GM19099 (cell line): ENCODE results near the gene SPOCK3.

Experiments used
- POLR2A ChIP-seq: IDR thresholded peaks from 3 replicates; pipeline ENCODE4 v1.6.1; 2011; ENCODE audit warnings: low read depth; ENCODE audit not compliant: insufficient read length; ENCODE audit errors: extremely low read depth

SPOCK3 gene

DNA sequence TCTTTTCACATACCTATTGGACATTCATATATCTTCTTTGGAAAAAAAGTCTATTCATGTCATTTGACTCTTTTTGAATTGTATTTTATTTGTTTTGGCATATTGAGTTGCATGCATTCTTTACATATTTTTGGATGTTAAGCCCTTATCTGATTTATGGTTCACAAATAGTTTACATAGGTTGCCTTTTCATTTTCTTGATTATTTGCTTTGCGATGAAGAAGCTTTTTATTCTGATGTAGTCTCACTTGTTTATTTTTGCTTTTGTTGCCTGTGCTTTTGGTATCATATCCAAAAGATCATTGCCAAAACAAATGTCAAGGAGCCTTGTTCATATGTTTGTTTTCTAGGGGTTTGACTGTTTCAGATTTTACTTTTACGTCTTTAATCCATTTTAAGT, 43.9 kb downstream of the SPOCK3 start:
- TF ChIP-seq POLR2A = no peak

DNA sequence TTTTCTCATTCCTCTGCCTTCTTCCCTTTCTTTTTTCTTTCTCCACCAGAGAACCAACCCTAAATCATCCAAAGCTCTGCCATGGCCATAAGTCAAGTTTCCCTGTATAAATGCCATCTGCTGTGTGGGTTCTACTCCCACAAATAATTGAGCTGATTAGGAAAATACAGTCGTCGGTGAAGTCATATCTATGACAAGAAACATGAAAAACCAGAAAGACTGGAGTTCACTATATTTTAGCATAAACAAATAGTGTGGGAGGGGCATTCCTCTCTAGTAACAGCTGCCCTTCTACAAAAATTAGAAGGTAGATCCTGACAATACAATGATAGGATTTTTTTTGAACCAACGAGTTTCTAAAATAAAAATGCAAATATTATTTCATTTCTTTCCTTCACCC, 48.8 kb downstream of the SPOCK3 start:
- TF ChIP-seq POLR2A = no peak

DNA sequence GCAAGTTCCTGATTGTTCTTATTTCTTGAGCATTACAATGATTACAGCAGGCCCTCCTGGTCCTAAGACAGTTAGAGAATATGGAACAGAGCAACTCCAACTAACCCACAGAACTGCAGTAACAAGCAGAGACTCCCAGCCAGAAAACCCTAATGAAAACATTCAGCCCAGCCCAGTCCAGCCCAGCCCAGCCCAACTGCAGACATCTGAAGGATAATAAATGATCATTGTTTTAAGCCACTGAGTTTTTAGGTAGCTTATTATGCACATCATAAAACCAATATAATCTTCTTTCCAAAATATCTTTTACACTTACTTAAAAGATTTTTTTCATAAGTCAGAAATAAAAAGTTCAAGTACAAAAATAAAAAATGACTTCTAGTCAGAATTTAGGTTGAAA, 51.3 kb downstream of the SPOCK3 start:
- no peak for TF ChIP-seq POLR2A

DNA sequence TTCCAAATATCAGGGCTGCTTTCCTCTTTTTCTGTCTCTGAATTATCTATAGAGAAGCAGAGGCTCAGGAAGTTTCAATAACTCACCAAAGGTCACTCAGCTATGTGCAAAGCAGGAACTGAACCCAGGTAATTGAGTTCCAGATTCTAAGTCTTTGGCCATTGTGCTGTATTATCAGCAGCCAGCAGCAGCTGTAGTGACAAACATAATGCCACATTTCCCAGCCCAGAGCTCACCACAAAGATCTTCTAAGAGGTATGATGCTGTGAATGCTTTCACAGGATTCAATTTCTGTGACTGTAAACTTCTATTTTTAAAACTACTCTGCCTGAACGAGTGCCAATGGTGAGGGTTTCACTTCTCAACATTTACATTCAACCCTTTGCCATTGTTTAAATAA, 56.4 kb downstream of the SPOCK3 start:
- TF ChIP-seq POLR2A = no peak

DNA sequence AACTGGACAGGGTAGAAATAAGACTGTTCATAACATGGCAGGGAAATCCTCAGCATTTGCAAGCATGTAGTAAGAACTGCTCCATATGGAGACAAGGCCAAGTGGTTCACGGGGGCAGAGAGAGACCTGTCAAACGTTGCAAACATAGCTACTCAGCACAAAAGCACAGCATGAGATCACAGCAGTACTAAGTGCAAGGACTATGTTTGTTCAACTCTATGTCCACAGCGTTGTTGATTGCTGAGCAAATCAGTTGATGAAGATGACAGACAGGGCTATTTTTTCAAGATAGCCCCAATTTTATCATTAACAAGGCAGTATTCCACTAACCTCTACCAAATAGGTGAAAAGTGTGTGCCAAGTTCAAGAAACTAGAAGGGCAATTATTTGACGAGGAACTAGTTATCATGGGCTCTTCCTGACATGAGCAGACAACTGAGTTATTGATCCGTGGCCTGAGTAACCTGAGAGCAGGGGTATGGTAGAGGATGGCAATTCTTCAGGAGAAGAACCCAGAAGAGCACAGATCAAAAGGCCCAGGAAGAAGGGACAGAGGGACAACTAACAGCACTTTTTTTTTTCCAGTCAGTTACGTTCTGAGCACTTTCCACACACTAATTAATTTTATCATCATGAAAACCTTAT, 57.4 kb downstream of the SPOCK3 start:
- TF ChIP-seq POLR2A = no peak

DNA sequence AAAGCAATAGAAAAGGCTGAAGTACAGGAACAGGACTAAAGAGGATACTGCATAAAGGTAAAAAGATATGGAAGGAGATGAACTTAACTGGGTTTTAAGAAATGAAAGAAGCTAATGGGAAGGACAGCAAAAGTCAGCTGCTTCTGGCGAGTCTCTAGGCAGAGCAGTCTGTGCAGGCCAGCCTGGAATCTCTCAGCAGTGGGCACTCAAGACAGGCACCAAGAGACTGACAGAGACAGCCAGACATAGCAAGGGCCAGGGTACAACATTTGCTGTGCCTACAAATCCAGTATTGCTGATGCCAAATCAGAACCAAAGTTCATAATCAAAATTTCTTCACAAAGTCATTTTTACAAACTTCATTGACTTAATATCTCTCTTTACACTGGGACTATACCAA, 62.4 kb downstream of the SPOCK3 start:
- TF ChIP-seq POLR2A = no peak

DNA sequence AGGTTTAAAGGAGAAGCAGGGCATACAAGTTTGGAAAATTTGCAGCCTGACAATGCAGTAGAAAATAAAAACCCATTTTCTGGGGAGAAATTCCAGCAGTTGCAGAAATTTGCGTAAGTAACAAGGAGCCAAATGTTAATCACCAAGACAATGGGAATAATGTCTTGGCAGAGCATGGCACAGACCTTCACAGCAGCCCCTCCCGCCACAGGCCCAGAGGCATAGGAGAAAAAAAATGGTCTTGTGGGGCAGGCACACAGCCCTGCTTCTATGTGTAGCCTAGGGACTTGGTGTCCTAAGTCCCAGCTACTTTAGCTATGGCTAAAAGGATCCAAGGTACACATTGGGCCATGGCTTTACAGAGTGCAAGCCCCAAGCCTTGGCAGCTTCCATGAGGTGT, 65.7 kb downstream of the SPOCK3 start:
- no peak for TF ChIP-seq POLR2A

DNA sequence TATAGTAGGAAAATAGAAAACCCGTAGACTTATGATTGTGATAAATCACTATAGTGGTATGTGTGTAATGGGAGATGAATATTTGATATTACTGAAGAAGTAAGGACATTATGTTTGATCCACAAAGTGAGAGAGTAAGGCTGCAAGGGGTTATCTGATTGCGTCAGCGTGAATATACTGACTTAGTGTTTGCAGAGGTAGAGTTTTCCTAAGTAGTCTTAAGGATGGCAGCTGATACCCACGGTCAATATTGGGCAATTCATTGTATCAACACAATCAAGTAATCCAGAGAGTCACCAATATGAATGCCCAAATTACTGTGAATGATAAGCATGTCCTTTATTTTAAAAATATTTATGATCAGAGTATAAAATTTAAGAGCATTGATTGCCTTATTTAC, 83.7 kb downstream of the SPOCK3 start:
- no peak for TF ChIP-seq POLR2A

DNA sequence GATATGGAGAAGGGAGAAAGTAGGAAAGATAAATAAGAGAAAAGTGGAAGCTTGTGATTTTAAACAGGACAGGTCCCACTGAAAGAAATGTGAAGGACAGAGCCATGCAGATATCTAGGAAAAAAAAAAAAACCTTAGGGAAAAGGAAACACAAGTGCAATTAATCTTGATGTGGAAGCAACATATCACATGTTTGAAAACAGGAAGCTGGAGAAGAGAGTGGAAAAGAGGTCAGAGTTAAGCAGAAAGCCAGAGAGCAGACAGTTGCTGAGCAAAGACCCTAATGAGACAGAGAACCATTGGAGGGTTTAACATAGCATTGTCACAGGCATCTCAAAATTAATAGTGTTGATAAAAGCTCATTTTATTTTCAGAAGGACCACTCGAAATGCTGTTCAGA, 89.7 kb downstream of the SPOCK3 start:
- no peak for TF ChIP-seq POLR2A

DNA sequence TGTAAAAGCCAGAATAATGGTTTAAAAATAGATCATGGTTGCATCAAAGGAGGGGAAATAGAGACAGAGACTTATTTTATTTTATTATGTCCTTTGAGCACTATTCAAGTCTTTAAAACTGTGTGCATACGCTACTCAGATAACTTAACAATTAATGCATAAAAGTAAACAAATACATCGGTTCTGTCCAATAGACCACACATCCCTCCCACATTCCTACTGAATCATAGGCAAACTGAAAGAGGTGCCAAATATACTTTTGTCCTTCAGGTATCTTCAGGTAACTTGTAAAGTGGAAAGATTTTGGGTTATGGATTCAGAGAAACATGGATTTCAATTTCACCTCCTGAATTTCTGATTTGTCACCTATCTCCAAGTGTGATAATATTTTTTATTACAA, 91.3 kb downstream of the SPOCK3 start:
- no peak for TF ChIP-seq POLR2A

DNA sequence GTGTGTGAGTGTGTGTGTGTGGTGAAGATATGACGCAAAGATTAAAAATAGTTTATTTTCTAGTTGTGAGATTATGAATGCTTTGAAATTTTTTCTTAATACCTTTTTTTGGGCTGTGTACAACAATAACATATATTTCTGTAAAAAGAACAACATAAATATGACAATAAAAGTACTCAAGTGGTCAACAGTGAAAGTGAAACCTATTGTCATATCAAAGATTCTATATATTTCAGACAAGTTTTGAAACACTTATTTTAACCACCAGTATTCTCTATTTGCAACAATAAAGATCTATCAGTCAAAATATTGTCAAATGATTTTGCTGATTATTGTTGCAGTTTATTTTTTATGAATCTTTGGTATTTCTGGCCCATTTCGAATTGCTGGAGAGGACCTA, 98.0 kb downstream of the SPOCK3 start:
- TF ChIP-seq POLR2A = no peak

DNA sequence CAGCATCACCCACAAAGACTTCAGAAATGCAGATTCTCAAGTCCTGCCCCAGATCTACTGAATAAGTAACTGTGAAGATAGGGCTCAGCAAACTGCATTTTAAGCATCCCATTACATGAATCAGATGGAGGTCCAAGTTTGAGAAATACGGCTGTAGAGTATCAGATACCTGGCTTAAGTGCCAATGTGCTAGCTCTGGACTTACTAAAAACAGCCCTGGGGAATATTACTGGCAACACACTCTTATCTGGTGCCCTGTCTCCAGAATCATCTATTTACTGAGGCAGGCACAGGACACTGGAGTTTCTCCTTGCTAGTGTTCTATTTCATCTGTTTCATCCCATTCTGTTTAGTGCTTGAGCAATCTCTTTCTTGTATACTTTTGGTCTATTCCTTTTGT, 105.1 kb downstream of the SPOCK3 start:
- no peak for TF ChIP-seq POLR2A

DNA sequence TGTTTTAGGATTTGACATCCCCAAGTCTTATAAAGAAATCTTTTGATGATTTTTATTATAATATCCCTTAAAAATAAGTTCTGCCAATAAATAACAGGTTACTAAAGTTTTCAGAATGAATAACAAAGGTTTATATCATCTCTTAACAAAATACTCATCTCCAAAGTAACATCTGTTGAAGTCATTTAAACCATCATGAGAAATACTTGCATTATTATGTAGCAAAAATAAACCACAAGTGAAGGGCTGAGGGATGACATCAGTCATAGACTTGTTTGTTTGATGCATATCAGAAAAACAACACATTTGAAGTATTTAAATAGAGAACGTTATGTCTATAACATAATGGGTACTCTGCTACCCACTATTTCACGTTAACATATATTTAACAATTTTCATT, 114.9 kb downstream of the SPOCK3 start:
- TF ChIP-seq POLR2A = no peak

DNA sequence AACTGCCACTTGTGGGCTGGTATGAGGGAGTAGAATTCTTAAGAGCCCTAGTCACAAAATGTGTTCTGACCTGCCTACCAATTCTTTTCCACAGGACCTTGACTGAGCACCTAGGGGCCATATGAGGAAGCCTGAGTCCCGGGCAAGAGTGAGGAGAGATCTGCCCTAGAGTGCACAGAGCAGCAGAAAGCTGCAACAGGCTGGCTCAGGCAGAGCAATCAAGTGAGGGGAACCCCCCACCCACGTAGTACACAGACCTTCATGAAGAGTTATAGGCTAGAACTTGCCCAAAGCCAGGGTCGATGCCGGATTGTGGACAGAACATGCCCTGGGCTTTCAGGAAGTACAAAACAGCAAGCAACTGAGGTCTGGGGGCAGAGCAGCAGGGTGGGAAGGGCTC, 117.0 kb downstream of the SPOCK3 start:
- TF ChIP-seq POLR2A = no peak

DNA sequence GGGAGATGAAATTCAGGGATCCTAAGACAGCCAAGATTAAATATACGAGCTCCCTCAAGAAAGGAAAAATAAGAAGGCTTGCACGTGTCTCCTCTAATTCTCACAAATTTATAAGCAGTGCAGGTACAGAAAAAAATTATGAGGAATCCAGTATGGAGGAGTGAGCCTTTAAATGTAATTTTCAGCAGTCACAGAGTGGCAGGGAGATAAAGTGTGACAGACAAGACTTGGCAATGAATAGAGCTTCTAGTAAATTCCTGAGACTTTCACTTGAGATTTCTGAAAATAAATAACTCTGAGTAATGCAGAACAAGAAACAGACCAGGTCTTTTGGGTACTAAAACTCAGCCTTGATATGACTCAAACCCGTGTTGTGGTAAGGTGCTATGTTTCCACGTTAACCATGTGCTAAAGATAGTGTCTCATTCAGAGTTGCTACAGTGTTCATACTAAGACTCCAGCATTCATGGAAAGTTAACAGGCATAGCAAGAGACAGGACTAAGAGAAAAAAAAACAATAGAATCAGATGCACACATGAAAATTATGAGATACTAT, 119.8 kb downstream of the SPOCK3 start:
- no peak for TF ChIP-seq POLR2A

DNA sequence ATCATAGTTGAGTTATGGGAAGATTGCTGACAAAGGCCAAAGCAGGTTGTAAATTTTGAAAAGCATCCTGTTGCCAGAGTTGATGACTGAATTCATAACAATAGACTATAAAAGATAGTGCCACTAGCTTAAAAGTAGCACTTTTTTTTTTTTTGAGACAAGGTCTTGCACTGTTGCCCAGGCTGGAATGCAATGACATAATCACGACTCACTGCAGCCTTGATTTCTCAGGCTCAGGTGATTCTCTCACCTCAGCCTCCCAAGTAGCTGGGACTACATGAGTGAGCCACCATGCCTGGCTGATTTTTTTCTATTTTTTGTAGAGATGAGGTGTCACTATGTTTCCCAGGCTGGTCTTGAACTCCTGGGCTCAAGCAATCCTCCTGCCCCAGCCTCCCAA, 122.7 kb downstream of the SPOCK3 start:
- no peak for TF ChIP-seq POLR2A

DNA sequence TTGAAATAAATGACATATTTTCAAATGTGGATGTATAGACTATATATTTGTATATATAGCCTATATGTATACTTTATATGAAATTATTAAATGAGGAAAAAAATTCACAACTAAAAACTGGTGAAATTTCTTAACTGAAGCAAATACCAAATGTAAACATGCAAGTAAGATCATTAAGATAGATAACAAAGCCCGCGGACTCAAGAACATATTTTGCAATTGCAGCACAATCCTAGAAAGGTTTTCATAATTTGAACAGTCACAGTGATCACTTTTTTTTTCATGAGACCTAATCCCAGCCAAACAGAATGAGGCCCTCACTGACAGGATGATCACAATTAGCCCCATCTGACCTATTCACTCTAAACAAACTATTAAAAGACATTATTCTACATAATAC, 123.2 kb downstream of the SPOCK3 start:
- no peak for TF ChIP-seq POLR2A
